CD4-positive, alpha-beta T cell treated with Interferon gamma for 1 hour (primary cell): Measurements from ENCODE around the gene MBNL1.
"Not testable (repeated sequence)": the region's sequence is repeated elsewhere in the genome, so short reads cannot be mapped to it uniquely, and the experiment has no call there.

Experiments used
- DNase-seq: peaks from one replicate; pipeline ENCODE4 v3.0.0-alpha.2; 2020

MBNL1 gene

DNA sequence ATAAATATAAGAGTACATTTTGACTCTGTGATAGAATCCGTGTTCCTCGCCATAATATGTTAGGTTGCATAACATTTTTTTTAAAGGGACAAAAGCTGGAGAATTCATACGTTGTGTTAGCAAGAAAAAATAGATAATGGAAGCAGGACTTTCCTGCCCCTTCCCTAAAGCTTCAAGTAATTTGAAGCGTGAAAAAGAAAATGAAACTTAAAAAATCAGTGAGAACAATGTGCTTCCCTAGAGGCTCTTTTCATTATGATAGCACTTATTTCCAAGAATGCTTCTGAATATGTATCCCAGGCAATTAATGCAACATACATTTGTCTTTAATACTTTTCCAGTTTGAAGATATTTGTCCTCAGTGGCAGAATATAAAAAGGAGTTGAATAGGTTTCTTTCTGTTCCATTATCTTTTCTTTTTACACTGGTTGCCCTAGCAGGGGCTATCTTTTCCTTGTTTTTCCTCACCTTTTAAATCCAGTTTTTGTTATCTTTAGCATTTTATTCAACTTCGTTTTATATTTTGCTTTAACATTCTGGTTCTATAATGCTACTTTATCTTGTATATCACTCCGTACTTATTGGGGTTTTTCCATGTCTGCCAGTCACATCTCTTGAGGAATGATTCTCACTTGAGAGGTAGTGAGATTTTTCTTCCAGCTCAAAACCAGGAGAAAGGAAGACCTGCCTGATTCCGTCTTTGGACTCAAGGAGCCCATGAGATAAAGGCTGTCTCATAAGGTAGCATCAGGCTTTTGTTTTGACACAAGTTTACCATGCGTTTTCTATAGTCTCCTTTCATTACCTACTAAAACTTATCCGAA lies 113.8 kb downstream of the MBNL1 start:
- DNase-seq: no peak

DNA sequence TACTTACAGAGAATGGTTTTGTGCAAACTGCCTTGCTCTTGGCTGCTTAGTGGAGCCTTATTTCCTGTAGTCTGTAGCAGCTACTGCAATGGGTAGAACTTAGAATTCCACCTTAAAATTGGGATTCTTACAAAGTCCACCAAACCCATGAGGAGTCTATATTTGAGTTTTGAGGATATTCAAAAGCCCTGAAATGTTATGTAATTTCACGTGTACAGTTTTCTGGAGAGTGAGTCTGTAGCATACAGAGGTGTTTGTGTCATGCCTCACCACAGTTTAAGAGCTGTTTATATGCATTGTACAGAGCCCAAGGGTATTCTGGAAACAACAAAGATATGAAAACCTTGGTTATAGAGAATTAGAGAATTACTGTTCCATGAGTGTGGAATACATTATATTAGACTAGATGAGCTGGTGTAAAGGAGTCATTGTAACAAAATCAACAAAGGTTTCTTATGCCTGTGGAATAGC lies 114.4 kb downstream of the MBNL1 start:
- no peak for DNase-seq

DNA sequence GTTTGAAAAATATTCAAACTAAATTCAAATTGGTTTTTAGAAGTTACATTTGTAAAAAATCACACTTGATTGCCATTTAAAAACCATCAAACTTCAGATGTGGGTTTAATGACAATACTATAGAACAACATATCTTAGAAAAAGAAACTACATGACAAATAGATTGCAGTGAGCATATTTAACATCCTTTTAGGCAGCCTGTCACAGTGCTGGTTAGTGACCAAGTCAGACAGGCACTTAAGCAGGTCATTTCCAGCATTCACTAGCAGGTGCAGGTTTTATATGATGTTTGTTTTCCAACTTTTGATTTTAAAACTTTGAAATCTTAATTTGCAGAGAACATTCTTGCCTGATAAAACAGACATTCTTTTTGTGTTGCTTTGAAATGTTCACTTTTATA lies 115.7 kb downstream of the MBNL1 start:
- no peak for DNase-seq

DNA sequence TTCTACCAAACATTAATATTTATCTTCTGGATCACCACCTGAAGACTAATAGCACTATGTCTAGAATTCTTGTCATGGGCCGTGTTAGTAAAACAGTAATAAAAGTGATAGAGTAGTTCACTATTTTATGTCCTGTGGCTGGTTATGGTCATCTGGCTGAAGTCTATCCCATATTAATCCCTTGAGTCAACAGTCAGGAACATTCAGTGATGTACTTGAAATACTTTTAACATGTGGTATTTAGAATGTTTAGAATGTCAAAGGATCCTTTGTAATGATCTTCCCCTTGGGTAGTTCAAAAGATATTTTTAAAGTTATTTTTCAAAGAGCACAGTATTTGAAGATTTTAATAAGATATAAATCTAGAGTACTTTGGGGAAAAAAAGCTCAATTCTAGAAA lies 117.0 kb downstream of the MBNL1 start:
- DNase-seq: no peak

DNA sequence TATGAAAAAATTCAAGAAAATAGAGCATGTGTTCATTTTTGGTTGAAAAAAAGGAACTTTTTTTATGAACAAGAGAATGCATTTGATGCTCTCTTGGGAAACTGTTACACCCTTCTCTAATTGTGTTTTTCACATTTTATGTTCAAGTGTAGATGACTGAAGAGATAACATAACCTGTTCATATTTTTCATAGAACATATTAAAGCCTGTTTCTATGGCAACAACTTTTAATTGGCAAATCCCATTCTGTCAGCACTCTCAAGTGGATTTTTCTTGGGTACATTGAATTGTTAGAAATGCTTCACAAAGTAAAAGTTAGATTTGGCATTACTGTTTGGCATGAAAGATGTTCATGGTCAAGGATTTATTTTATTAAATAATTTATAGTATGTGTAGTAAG lies 117.5 kb downstream of the MBNL1 start:
- no peak for DNase-seq

DNA sequence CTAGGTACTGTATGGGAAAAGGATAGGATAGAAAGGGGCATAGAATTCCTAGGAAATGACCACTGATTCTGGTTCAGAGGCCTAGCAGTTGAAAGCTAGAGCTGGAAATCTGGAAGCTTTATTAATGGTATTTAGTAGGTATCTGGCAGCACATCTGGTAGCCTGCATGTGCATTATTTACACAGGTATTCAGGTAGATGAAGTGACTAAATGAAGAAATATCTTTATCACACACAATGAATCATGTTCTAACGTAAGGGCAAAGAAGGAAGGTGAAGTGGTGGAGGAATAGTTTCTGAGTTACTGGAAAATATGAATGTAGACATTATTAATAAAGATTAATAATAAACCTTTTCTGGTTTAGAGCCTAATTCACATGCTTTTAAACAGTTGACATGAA lies 119.9 kb downstream of the MBNL1 start:
- no peak for DNase-seq

DNA sequence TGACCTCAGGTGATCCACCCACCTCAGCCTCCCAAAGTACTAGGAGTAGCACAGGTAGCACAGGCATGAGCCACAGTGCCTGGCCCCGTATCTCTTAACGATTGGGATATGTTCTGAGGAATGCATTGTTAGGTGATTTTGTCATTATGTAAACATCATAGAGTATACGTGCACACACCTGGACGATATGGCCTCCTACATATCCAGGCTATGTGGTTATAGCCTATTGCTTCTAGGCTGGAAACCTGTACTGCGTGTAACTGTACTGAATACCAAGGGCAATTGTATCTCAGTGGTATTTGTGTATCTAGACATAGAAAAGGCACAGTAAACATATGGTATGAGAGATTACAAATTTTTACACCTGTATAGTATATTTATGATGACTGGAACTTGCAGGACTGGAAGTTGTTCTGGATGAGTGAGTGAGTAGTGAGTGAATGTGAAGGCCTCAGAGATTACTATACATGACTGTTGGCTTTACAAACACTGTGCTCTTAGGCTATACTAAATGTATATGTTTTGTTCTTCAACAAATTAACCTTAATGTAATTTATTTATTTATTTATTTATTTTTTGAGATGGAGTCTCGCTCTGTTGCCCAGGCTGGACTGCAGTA lies 120.7 kb downstream of the MBNL1 start:
- no peak for DNase-seq

DNA sequence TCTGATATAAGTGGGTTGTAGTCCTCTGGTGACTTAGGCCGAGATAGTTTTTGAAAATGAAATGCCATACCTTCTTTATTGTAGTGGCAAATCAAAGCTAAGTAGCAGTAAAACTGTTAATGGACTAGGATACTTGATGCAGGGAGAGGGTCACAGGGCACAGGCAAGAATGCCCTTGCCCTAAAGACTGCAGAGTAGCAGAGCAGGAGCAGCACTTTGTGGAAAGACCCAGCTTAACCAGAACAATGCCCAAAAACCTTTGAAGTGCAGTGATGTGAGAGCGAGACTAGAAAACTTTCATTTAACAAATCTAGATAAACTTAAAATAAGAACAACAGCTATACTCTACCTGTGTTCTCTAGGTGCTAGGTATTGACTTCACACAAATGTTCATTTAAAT lies 121.9 kb downstream of the MBNL1 start:
- DNase-seq: no peak

DNA sequence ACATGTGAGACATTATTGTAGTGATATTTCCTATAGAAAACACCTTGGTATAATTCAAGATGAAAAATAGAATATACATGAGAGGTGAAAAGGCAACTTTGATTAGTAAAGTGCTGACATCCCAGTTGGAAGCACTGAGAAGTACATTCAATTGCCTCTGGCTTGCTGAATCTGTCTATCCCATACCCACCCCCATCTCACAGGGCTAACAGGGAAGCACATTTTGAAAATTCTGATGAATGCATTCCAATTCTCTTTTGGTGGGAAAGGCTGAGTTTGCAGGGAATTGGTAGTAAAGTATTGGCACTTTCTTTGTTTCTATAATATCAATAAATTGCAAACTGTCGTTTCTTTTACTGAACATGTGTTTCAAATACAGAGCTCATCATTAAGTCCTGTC lies 122.9 kb downstream of the MBNL1 start:
- DNase-seq: no peak

DNA sequence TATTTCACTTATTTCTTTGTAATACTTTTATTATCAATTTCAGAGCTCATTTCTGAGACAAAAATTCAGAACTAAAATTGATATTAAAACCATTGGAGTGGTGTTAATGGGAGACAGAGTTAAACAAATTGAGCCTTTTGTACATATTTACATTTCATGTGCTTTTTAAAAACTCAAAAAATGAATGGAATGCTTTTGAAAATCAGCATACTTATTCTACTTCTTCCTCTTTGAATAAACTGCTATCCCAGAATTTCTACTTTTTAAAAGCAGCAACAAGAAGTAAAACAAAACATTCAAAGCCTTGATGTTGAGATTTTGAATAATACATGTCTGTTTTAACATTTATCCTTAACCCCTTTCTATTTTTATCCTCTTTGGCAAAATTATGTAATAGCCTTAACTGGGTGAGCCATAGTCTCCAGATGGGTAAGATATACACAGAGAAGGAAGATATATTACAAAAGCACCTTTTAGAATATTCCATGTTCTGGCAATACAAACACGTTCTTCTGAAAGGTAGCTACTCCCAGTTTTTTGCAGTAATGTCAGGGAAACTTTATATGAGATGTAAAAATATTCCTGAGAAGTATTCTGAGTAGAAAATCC lies 123.6 kb downstream of the MBNL1 start:
- DNase-seq: no peak

DNA sequence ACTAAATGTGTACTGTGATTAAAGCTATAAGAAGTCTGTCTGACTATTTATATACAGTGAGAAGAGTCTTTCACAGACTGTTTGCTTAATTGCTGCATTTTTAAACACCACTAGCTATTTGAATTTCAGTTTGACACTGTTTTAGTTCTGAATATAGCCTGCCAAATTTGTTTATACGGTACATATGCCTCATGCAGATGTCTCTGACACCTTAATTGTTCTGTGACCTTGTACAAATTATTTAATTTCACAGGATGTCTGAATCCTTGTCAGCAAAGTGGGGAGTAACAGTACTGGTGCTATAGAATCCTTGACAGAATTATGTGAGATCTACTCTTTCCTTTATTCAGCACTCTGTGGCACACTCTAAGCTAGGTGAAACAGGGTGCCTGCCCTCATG lies 125.5 kb downstream of the MBNL1 start:
- DNase-seq: no peak

DNA sequence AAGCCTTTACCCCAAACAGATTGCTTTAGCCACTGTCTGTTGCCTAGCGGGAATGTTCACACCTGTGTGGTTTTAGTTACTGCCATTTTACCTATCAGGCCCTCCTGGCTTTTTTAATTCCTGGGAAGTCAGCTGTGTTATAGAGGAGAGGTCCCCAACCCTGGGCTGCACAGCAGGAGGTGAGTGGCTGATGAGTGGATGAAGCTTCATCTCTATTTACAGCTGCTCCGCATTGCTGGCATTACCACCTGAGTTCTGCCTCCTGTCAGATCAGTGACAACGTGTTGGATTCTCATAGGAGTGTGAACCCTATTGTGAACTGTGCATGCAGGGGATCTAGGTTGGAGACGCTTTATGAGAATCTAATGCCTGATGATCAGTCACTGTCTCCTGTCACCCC lies 127.0 kb downstream of the MBNL1 start:
- DNase-seq: no peak

DNA sequence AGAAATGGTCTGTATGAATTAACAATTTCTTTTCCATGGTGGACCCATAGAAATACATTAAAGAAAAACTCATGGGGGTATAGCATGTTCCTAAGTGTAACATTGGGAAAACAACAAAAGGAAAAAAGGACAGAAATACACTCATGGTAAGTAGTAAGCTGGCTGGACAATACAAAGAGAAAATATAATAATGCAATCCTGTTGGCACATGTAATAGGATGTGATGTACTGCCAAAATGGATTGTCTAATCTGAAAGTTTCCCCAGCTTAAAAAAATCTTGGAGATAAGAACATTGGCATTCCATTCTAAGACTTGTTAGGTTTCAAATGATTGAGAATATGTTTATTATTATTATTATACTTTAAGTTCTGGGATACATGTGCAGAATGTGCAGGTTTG lies 128.1 kb downstream of the MBNL1 start:
- no peak for DNase-seq

DNA sequence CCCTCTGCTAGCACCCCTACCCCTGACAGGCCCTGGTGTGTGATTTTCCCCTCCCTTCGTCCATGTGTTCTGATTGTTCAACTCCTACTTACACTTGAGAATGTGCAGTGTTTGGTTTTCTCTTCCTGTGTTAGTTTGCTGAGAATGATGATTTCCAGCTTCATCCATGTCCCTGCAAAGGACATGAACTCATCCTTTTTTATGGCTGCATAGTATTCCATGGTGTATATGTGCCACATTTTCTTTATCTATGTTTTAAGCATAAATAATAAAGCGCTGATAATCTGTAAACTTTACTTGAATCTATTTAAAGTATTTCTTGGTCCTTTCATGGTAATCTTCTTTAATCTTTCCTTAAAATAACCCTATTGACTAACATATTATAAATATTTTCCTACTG lies 128.6 kb downstream of the MBNL1 start:
- DNase-seq: not testable (repeated sequence)

DNA sequence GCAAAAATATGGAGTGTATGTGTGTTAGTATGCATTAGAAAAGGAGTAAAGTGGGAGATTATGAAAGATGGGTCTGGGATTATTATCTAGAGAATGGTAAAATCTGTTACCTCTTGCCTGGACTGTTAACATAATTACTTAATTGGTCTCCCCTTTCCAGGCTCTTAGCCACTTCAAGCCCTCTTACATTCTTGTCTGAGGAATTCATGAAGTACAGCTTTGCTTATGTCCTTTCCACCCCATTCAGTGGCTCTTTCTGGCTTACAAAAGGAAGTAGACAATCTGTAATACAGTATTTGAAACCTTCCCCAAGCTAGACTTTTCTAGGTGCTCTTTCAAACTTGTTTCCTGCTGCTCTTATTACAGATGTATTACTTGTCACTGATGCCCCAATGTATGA lies 129.8 kb downstream of the MBNL1 start:
- DNase-seq: no peak

DNA sequence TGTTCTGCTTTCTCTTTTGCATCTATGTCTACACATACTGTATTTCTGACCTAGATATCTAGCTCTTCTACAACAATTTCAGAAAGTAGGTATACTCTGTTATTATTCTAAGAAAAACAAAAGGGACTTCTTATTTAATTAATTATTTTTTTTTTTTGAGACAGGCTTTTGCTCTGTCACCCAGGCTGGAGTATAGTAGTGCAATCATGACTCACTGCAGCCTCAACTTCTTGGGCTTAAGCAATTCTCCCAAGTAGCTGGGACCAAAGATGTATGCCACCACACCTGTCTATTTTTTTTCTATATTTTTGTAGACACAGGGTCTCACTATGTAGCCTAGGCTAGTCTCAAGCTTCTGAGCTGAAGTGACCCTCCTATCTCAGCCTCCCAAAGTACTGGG lies 130.6 kb downstream of the MBNL1 start:
- DNase-seq: no peak

DNA sequence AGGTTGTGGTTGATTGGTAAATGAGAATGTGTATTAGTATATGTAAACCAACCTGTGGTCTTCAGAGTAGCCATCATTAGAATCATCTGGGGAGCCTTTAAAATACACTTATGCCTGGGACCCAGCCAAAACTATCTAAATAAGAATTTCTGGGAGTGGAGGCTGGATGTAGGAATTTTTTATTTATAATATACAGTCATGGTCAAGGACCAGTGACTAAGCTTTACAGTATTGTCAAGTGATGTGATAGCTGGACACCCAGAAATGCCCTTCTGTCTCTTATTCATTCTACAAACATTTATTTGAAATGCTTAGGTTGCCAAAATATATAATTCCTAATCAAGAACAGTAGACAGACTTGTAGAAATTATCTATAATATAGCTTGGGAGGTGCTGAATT lies 132.2 kb downstream of the MBNL1 start:
- no peak for DNase-seq

DNA sequence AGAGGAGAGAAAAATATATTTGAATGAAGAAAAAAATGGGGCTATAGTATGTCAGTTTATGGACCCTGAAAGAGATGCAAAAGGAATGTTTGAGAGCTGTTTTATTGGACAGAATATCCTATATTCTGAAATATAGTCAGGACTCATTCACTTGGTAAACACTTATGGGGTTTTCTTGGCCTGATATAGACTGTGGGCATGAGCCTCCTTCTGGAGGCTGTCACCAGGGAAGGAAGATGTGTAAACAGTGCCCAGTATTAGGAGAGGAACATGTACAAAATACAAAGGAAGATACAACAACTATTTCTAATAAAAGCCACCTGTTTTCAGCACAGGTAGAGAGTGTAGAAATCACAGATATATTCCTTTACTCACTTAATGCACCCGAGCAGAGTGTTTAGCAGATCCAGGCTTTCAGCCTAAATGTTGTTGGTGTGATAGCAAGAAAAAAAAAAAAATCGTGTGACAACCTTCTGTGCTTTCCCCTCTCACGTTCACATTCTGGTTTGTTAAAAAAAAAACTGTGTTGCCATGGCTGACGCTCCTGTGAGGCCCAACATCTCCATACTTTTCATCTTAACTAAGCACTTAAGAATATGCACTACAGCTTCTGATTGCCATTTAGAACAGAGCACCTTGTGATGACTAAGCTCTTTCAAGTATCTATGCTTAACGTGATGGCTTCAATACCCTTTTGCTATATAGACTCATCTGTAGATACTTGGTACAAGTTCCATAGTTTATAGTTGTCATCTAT lies 134.1 kb downstream of the MBNL1 start:
- DNase-seq: no peak

DNA sequence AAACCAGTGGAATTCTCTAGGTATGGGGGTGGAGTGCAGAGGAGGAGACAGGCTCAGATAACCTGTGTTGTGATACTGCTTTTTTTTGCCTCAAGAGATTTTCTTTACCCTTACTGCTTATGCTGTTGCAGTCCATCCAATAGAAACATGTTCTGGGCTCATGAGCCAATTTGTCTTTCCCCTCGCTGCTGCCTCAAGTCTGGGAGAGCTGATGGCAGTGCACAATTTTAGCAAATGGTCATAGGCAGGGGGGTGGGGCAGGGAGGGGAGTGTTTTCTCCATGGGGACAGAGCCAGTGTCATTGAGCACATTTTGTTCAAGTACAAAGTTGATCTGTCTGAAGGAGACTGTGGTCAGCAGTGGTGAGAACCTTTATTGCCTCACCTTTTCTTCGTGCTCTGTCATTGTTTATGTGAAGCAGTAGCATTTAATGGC lies 134.9 kb downstream of the MBNL1 start:
- no peak for DNase-seq

DNA sequence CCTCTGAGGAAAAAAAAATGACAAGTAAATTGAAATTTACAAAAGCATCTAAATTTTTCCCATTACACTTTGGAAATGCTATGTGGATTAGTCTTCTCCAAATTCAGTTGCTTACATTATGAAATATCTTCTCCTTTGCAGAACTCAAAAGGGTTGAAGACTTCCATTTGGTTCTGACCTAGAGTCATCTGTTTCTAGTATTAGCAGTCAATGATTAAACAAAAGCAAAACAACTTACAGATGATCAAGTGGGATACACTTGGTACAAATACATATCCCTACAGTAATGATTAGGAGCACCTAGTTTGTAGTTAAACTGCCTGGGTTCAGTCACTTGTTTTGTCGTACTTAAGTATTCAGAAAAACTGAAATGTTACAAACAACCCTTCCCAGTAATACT lies 136.2 kb downstream of the MBNL1 start:
- DNase-seq: no peak

DNA sequence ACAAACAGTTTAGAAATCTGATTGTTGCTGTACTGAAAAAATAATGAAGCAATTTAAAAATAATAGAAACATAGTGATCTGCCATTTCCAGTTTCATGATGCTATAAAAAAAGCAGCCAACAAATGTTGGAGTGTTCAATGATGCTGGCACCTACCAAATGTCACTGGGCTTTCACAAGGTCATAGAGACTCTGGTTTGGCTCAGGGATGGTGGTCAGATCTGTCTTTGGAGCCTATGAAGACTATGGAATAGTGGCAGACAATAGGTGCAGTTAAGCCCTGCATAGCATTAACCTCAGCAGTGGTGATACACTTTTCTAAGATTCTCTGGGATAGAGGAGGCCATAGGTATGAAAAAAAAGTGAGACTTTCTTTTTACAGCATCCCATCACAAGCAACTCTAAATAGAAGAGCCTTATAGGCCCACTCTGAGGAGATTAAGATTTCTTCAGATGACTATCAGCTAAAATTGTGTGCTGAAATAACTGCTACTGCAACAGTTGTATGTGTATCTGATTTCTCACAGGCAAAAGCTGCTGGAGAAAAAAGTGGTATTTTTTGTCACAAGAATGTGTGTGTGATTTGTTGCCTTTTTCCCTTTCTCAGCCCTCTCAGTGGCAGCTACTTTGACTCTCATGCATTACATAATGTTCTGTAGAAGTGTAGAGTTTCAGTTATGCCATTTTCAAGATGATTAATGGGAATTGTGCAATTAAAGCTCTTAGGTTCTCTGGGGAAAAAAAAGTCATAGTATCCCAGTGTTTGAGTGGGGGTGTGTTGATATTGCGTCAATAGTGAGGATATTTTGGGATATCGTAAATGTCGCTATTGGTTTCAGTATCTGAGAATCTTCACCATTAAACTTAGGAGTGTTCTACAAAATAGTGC lies 137.4 kb downstream of the MBNL1 start:
- no peak for DNase-seq

DNA sequence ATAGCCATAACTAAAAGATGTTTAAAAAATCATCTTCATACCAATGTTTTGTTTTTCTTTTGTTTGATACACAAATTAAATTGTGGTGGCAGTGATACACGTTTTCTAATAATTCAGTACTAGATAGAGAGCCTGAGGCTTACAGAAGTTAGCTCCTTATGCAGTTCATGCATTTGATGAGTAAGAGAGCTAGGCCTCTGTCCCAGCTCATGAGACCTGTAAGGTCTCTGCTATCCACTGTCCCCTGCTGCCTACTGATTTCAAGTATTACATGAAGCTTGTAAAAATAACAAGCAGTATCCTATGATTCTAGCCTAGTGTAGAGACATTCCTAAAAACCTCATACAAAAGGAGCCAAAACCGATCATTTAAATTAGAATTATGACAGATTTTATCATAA lies 144.5 kb downstream of the MBNL1 start:
- no peak for DNase-seq
